Transverse colon (tissue), 3 donors: Measurements from ENCODE around the gene PFKFB3.

ENCODE experiments used
- EP300 ChIP-seq: sonication (generic); formaldehyde crosslinking; IDR thresholded peaks from one replicate; pipeline ENCODE4 v1.6.1; 2017; ENCODE audit warnings: antibody characterized with exemption, low read depth
- POLR2A ChIP-seq: fragments of 450-650 bp; IDR thresholded peaks from one replicate; pipeline ENCODE4 v1.6.1; 2016; ENCODE audit warnings: antibody characterized with exemption, mild to moderate bottlenecking, moderate library complexity
- TF ChIP-seq, protein P1 (sequence below), 5 experiments: fragments of 200-600 bp in 3 of 5; fragments of 450-650 bp in 2 of 5; sonication (generic) in 3 of 5; IDR thresholded peaks; 1 replicate in 2 of 5; 2 replicates in 3 of 5; pipeline ENCODE4 v1.5.1; 2016 to 2017; ENCODE audit warnings: antibody characterized with exemption in 5 of 5, inconsistent platforms in 3 of 5, mild to moderate bottlenecking in 2 of 5, moderate library complexity in 1 of 5

DNA sequence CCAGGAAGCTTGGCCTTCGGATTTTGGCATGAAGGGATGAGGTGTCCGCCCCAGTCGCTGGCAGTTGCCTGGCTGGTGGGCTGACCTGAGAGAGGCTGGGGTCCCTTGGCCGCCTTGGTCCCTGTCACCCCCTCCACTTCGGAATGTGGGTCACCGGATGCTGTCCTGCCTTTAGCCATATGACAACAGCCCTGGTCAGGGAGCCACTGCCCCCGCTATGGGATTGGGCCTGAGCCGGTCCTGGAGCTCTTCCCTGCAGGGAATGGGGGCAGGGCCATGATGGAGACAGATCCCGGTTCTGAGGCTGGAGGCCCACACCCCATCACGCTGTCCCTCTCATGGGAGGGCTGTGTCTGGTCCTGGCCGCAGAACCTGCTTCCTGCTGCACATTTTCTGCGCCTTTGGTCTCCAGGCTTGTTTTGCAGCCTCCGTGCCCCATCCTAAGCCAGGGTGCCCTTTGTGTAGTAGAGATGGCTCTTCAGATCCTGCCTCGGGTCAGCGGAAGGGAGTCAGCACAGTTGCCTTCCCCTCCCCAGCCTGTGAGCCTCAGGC, 22.6 kb downstream of the PFKFB3 start:
- TF ChIP-seq, protein P1, sequence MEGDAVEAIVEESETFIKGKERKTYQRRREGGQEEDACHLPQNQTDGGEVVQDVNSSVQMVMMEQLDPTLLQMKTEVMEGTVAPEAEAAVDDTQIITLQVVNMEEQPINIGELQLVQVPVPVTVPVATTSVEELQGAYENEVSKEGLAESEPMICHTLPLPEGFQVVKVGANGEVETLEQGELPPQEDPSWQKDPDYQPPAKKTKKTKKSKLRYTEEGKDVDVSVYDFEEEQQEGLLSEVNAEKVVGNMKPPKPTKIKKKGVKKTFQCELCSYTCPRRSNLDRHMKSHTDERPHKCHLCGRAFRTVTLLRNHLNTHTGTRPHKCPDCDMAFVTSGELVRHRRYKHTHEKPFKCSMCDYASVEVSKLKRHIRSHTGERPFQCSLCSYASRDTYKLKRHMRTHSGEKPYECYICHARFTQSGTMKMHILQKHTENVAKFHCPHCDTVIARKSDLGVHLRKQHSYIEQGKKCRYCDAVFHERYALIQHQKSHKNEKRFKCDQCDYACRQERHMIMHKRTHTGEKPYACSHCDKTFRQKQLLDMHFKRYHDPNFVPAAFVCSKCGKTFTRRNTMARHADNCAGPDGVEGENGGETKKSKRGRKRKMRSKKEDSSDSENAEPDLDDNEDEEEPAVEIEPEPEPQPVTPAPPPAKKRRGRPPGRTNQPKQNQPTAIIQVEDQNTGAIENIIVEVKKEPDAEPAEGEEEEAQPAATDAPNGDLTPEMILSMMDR (IDR thresholded peaks at IDR 0.05) = no peak
- TF ChIP-seq POLR2A = no peak
- no peak for TF ChIP-seq EP300
